Stimulated activated naive CD4-positive, alpha-beta T cell treated with Interleukin-2 at 50 U/mL for 16 hours (primary cell): ENCODE measurements around the gene LRFN4.

Source experiments
- DNase-seq: peaks from one replicate; lab custom pipeline; 2025; lab: John Stamatoyannopoulos, UW

The LRFN4 gene

DNA sequence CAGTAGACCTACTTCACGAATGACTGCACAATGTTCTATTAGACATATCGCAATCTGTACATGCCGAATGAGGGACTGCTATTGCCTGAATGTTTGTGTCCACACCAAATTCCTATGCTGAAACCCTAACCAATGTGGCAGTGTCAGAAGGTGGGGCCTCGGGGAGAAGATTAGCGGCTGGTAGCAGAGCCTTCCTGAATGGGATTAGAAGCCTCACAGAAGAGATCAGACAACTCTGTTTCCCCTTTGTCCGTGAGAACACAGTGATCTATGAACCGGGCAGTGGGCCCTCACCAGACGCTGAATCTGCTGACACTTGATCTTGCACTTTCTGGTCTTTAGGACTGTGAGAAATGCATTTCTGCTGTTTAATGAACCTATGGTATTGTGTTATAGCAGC lies 33.1 kb downstream of the LRFN4 start:
- no peak for DNase-seq

DNA sequence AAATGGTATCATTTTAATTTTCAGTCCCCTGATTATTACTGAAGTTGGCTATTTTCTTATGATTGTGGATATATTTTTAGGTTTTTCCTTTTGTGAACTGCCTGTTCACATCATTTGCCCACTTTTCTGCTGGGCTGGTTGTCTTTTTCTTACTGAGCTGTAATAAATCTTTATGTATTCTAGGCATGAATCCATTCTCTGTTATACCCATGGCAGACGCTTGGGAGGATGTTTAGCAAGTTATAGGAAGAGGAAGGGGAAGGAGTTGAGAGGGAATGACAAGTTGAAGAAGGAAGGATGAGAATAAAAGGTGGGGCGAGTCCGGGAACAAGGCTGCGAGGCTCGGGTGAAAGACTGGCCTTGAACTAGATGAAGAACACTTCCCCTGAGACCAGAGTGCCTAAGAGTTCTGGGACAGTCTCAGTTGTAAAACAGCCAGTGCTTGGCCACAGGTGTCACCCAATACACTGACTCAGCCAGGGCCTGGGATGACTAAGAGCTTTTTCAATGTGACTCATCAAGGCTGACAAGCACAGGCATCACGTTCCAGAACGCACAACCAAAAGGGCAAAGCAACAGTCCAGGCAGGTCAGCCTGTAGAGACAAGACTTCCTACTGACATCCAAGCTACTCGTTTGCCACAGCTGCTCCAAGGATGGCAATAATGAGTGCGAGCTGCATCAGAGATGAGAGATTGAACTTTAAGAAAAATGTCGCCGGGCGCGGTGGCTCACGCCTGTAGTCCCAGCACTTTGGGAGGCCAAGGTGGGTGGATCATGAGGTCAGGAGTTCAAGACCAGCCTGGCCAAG lies 35.2 kb downstream of the LRFN4 start:
- peak; percentile 52 for DNase-seq

DNA sequence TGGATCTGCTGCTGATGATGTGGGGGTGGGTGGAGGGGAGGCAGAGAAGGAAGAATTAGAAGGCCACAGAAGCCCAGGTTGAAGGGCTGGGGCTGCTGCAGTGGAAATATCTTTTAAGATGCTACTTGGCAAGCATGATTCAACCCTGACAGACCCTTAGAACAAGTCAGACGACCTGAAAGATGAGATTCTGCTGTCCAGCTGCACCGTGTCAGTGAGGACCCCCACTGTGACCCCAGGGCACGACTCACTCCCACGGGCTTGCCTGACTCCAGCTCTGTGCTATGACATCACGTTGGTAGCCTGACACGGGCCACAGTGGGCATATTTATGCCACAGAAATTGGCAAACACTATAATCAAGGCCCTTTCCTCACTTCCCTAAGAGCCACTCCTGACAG lies 36.0 kb downstream of the LRFN4 start:
- DNase-seq, result no peak

DNA sequence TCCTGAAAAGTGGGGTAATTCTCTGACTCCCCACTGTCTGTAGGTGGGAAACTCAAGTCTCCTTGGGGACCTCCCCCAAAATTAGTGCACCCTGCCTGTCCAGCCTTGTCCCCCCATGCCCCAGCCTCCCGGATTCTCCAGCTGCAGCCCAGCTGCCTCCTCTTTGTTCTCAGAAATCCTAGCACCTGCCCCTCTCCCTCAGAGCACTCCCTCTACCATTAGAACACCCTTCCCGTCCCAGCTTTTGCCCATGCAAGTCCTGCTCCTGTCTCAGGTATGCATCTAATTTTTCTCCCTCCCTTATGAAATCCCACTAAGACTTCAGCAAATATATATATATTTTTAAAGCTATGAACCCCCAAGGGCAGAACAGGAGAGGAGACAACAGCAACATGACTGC lies 37.3 kb downstream of the LRFN4 start:
- no peak for DNase-seq

DNA sequence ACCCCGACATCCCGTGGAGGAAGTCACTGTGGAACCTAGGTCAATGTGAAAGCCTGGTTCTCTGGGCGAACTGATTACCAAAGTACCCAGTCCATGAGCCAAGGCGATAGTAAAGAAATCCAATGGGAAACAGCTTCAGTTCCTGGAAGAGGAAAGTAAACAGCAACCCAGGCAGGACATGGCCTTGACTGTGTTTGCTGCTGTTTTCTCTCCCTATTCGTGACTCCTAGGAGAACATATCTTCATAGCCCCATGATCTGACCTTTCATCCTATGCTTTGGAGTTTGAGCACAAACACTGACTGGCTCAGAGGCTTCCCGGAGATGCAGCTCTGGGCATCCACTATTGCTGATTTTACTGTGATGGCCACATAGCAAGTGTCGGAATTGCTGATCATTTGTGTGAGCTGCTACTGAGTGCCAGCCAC lies 45.1 kb downstream of the LRFN4 start:
- no peak for DNase-seq

DNA sequence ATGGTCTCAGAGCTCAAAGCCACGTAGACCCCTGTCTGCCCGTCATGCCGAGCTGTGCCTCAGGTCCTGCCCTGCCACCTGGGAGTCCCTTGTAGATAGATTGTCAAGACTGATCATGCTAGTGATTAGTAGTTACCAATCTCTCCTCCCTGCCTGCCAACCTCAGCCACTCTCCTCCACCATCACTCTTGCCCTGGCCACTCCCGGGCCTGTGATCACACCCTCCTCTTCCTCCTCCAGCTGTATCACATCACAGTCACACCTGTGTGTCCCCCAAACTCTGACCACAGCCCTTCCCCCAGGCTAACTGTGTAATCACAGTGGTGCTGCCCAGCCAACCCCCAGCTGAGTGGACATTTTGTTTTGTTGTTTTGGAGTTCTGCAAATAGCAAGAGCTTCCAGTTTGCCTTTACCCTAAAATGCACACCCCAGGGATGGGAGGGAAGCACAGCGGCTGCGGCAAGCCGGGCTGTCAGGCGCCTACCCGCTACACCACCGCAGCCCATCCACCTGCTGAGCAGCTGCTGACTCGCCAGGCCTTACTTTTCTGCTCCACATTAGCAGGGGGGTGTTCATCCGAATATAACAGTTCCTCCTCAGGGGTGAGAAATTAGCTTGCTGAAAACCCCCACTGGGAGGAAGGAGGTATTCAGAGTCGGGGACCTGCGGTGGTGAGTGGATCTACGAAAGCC lies 45.8 kb downstream of the LRFN4 start:
- DNase-seq, result no peak

DNA sequence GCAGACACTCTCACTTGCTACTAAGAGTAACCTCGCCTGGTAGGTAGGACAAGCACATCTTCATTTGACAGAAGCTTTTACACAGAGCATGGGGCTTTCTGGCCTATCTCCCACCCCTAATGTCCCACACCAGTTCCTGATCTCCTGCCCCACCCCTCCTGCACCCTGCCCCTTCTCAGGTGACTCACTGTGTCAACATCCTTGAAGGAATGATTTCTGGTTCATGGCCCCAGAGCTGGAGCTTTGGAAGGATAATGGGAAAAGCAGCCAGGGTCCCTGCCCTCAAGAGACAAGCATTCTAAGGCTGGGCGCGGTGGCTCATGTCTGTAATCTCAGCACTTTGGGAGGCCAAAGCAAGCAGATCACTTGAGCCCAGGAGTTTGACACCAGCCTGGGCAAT lies 47.2 kb downstream of the LRFN4 start:
- no peak for DNase-seq

DNA sequence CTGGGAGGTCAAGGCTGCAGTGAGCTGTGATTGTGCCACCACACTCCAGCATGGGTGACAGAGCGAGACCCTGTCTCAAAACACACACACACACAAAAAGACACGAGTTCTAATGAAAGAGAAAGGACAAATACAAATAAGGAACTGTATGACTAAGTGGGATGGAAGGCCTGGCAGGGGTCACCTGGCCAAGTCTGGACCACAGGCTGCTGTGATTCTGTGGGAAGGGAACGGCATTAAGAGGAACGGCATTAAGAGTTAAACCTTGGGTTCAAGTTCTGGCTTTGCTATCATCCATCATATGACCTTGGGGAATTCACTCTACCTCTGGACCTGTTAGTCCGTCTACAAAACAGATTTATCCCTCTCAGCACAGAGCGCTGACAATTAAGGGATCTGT lies 47.7 kb downstream of the LRFN4 start:
- no peak for DNase-seq

DNA sequence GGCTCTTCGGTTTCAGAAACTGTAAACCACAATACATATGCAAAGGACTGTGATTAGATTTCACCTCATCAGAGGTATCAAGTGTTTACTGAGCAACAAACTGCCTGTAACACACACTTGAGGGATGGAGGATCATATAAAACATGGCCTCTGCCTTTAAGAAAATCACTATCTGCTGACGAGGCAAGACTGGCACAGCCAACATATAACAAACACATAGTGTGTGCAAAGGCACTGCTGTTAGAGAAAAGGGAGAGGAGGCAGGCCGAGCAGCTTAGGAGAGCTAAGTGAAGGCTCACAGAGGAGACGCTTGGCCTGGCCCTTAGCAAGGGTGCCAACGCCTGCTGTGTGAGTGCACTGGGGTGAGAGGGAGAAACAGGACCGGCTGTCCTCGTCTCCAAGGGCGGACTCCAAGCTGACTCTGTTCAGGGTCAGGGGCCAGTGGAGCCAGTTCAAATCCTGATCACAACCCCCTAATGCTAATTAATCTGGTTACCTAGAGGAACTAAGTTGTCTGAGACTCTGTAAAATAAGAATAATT lies 48.2 kb downstream of the LRFN4 start:
- no peak for DNase-seq

DNA sequence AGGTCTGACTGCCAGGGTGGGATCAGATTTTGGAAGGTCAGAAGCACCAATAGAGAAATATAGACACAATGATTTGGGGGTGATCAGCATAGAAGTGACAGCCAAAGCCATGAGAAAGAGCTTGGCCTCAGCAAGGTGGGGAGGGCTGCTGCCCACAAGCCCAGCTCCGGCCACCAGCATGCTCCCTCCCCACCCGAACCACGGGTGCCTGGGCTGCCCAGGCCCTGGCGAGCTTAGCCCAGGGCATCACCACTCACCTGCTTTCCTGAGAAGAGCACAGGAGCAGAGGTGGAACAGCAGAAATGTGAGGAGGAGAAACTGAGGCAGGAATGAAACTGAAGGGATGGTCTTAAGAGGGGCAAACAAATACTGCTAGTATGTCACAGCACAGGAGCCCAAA lies 48.8 kb downstream of the LRFN4 start:
- DNase-seq, result no peak

DNA sequence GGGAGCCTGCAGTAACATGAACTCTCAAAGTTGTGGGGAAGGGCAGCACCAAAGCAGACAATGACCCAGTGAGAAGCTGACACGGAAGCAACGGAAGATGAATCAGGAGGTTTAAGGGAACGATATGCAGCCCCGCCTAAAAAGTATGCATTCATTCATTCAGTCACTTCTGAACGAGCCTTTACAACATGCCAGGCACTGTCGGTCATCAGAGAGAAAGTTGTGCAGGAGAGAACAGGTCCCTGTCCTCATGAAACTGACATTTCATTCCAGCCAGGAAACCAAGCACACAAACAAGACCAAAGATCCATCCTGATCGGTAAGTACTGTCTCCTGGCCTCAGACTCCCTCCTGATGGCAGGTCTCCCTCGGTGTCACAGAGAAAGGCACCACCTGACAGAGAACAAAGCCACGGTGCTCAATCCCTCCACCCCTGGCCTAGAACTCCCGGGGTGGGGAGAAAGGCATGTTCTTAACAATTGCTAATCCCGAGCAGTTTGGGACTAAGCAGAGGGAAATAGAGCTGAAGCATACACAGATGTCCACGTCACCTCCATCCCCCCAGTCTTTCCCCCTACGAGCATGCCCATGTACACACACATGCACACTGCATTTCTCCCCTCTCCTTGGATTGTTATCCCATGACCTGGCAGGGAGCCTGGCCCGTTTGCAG lies 49.3 kb downstream of the LRFN4 start:
- no peak for DNase-seq

DNA sequence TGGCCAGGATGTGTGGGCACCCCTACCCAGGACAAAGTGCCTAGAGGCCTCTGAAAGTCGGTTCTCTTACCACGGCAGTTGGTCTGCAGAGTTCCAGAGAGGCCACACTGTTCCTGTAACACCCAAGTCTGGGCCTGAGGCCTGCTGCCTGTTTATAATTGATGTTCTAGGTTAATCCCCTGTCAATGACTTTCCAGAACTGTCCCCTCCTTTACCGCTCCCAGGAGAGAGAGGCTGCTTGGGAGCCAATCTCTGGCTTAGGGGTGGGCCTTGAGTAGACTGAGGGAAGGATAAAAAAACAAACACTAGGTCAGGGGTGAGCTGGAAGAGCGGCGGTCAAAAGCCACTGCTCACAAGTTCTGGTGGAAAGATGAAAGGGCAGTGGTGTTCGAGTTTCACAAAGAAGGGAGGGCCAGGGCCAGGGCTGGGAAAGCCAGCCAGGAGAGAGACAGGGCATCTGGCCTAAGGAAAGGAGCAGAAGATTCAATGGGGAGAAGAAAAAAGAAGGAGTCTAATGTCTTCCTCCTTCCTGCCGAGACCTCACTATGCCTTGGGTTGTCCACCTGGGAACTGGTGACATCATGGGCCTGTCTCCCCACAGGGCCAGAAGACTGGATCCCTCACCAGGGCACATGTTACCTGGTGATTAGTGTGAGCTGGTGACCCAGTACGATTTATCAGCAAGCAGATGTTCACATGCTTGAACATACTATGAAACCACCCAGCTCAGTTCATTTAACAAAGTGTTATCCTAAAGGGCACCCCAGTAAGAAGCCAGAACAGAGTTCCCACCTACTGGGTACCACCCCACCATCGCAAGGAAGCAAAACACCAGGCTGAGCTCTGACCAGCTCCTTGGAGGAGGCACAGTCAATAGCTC lies 51.1 kb downstream of the LRFN4 start:
- DNase-seq, result no peak

DNA sequence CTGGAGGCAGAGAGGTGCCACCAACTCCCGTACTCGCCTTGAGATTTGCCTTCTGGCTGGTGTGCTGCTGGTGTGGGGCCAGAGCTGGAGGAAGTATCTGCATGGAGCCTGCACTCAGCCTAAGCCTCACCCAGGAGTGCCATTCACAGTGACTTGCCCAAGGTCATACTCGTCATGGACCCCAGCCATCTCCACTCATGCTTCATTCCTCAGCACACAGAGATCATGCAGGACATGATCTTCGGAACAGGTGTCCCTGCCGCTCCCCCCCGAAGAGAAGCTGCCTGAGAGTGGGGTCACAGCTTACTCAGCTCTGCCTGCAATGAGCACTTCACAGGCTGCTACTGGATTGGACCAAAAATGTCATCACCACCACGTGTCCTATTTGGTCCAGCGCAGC lies 52.3 kb downstream of the LRFN4 start:
- DNase-seq, result no peak

DNA sequence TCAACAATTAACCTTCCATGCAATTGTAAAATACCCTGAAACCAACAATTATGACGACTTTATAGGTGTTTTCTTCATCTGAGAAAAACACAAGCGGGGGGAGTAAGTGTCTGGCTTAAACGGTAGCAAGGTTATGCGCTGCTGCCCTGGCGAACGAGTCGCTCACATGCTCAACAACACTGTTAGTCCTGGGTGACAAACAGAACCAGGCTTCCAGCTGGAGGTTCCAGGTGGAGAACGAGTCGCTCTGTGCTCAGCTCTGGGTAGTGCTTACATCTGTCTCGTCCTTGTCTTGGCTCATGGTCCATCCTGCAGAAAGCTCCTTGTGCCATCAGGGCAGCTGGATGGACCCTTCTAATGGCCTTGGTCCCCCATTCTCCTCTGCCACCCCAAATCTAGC lies 53.2 kb downstream of the LRFN4 start:
- DNase-seq, result no peak
